NCI-H128 (cell line): ENCODE data around the gene VGLL4.

Source experiments
- DNase-seq: peaks from one replicate; lab custom pipeline; 2025; ENCODE audit not compliant: unreplicated experiment; lab: John Stamatoyannopoulos, UW

VGLL4 gene

DNA sequence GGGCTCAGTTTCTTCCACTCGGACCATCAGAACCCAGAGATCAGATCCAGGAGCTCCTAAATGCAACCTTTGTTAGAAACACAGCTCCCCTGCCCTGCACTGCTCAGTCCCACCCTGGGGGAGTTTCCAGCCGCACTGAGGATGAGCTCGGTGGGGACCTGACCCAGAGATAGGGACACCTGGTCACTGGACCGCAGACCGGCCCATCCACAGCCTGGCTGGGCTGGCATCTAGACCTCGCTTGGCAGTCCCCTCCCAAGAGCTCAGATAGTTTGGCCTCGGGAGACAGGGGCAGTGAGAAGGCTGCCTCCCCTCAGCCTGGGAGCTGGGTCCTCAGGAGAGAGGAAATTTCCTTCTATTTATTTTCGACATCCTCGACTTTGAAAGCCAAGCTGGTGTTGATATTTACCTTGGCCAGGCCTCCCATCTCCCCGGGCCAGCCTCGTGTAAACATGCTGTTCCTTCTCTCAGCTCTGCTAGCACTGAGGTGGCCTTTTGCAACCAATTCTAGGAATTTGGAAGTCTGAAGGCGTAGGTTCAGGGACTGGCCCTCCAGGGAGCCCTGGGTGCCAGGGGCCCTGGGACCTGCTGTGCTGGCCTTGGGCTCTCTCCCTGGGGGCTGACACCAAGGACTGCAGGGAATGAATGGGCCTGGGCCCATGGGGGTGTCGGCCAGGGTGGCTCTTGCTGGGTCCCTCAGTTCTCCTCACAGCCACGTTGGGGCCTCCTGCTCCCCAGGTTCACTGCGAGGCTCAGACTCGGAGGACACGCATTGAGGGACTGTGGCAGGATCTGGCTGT lies 90.1 kb downstream of the VGLL4 start:
- no peak for DNase-seq

DNA sequence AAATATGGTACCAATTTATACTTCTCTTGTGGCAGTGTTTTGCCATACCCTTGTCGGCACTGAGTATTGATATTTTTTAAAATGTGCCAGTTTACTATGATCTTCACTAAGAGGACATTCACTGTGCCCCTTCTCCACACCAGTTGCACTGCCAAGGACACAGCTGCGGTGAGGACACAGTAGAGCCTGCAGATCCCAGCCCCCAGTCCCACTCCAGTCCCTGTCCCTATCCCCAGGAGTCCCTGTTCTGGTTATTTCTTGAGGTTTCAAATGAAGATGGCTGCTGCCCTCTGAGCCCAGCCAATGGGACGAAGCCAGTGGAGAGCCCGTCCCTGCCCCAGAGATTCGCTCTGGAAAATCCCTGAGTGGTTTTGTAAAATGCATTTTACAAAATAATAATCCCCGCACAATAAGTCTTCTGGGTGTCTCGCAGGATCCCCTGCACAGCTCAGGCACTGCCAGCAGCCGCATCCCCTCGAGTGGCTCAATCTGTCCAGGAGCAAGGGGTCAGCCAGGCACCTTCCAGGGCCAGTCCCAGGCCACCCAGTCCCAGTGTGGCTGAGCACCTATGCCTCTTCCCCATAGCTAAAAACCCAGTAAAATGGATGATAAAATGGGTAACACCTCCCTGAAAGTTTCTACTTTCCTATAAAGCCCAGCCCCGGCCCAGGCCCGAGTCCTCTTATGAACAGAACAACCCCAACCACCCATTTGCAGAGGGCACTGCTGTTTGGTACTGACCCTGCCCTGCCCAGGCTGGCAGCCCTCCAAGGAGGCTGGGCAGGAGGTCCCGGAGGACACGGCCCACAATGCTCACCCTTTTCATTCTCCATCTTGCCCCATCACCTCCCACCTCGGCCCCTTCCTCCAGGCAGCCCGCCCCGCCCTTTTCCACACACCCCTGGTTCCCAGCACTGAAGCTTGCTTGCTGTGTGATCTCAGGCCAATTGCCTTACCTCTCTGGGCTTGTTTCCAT lies 91.1 kb downstream of the VGLL4 start:
- DNase-seq = no peak

DNA sequence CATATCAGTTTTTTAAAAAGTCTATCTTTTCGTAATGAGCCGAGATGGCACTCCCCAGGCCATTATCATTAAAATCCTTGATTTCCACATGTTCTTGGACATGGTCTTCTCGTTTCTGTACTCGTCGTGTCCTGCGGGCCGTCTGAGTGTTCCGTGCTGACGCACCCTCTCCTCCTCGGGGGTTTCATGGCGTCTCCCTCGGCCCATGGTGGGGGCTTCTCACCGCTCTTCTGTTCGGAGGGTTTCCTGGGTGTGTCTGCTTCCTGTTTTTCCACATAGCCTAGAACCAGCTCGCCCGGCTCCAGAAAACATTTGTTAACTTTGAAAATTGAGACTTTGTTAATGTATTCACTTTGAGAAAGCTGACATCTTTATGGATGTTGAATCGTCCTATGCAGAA lies 92.7 kb downstream of the VGLL4 start:
- DNase-seq = no peak

DNA sequence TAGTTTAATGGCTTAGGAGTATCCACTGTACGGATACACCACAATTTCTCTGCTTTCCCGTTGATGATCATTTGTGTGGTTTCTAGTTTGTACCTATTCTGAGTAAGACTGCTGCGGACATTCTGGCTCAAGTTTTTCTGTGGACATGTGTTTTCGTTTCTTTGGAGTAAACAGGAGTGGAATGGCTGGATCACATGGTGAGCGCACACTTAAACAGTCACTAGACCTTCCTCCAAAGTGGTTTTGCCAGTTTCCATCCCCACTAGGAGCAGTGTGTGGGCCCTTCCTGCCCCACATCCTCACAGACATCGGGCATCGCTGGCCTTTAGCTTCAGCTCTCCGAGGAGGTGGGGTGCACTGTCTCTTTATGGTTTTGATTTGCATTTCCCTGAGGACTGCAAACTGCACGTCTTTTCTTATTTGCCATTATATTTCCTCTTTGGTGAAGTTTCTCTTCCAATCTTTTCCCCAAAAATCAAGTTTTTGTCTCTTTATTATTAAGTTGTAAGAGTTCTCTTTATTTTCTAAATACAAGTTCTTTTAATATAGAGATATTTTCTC lies 94.1 kb downstream of the VGLL4 start:
- DNase-seq = no peak

DNA sequence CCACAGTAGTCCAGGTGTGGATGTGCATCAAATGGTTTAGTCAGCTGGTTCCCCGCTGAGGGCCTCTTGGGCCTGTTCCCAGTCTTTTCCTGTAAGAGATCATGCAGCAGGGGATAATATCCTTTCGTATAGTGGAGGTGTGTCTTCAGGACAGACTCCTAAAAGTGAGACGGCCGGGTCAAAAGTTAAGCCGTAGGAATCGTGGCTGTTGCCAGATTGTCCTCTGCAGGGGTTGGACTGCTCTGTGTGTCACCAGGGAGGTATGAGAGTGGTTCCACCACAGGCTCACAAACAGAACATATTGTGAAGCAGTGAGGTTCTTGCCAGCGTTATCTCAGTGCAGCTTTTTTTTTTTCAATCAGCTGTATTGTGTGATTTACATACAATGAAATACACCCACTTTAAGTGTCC lies 95.0 kb downstream of the VGLL4 start:
- peak; percentile 4 for DNase-seq

DNA sequence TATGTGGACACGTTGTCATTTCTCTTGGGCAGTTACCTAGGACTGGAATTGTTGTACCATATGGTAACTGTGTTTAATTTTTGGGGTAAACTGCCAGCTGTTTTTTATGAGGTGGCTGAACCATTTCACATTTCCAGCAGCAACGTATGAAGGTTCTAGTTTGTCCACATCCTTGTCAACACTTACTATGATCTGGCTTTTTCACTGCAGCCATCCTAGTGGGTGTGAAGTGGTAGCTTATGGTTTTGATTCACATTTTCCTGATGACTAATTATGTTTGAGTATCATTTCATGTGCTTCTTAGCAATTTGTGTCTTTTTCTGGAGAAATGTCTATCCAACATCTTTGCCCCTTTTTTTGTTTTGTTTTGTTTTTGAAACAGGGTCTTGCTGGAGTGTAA lies 96.2 kb downstream of the VGLL4 start:
- no peak for DNase-seq

DNA sequence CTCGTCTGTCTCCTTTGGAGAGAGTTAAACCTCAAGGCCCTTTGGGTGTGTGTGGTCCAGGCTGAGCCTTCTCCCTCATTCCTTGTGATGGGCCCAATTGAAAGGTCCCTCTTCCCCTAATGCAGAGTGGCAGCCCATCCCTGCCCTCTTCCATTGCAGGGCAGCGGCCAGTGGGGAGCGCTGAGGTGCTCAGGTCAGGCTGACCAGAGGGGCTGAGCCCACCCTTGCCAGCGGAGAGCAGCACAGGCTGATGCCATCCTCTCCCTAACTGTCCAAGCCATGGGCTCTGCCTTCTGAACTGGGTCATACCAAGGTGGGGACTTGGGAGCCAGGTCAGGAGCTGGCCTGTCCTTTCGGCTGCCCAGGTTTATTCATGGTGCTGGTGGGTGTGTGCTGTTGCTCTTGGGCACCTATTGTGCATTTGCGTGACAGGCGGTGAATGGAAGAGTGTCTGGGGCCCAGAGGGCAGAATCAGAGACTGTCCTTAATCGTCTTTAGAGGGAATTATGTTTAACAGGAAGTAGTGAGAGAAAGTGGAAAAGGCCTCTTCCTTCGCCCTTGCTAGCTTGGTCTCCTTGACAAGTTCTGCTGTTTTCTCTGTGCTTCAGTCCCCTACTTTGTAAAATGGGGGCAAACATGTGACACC lies 96.9 kb downstream of the VGLL4 start:
- DNase-seq = no peak

DNA sequence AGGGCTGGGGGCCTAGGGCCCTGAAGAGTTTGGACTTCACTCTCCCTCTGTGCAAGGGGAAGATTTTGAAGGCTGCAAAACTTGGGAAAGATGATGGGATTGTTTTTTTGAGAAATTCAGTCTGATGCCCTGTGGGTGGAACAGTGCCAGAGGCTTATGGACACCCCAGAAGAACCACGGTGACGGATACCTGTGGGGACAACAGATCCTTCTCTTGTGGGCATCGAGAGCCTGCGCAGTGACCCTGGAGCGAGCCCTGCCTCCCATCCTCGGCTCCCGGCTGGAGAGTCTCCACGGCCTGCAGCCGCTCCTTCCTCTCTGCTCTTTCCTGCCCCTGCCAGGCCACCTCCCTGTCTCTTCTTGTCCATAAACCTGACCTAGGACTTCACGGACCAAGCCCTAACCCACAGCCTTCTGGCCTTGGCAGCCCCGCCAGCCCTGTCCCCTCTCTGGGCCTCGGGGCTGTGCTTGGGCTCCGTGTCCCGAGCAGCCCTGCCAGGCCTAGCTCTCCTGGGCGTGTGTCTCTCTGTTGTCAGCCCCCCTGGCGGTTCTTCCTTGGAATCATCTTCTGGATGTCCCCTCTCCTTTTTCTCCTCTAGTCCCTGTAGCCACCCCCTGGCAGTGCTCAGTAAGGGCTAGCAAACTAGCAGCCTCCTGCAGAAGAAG lies 98.4 kb downstream of the VGLL4 start:
- no peak for DNase-seq

DNA sequence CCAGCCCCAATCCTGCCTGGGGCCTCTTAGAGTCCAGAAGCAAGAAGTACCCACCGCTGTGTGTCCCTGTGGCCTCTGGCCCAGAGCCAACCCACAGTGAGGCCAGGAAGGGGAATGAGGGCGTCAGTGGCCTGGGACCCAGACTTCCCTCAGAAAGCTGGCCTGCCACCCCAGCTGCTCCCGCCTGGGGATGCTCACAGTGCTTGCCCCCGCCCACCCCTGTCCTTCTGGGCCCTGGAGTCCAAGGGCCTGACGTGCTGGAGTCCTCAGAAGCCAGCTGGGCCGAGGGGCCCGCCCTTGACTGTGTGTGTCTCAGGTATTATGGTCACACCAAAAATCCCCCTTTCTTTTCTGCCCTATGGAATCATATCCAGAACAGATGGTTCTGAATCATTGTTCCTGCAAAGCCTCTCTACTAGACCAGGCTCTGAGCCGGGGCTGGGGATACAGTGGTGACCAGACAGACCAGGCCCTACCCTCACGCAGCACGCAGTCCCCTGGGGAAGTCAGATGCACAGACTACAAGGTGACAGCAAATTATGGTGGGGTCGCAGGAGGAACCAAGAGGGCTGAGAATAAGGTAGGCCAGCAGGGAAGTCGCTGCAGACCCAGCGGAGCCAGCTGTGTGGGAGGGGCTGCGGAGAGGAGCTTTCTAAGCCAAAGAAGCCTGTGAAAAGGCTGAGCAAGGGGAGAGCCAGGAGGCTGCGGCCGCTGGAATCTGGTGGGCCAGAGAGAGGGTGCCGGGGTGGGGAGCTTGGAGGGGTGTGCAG lies 99.1 kb downstream of the VGLL4 start:
- no peak for DNase-seq

DNA sequence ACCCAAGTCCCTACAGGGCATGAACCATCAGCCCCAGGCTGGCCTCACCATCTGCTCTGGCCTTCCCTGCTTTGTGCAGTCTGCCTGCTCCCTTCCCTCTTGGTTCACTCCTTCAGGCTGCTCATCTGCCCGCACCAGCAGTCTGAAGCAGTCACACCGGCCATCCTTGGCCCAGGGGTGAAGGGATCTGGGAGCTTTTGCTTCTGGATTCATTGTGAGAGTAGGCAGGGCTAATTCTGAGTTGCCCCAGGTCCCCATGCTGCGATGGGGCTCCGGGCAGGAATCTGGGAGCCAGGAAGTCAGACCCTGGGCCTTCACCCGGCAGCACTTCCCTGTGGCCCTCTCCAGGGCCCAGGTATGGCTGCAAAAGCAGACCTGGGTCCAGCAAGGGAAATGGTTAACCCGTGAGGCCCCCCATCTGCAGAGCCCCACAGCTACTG lies 99.7 kb downstream of the VGLL4 start:
- DNase-seq = no peak

DNA sequence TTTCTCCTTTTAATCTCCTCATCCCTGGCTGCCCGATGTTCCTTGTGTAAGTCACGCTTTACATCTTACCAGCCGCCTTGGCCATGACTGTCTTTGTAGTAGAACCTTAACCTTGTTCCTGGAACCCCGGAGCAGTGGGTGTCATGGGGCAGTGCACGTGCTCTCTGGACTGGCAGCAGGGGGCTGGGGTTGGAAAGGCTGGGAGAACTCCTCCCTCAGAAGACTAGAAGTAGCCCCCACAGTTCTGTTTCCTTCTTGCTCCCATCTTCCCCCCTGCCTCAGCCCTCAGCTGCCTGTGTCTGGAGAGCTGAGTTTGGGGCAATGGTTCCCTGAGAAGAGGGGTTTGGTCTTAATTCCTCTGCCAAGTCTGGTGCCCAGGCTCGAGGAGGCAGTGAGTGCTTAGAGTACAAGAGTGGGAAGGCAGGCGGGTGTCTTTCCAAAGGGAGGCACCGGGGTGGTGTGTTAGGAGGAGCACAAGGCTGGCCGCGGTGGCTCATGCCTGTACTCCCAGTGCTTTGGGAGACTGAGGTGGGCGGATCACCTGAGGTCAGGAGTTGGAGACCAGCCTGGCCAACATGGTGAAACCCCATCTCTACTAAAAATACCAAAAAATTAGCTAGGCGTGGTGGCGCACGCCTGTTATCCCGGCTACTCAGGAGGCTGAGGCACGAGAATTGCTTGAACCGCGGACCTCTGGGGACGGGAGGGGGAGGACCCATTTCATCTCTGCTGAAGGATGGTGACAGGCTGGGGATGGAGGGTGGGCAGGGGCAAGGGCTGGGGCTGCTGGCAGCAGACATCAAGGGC lies 100.4 kb downstream of the VGLL4 start:
- DNase-seq = no peak

DNA sequence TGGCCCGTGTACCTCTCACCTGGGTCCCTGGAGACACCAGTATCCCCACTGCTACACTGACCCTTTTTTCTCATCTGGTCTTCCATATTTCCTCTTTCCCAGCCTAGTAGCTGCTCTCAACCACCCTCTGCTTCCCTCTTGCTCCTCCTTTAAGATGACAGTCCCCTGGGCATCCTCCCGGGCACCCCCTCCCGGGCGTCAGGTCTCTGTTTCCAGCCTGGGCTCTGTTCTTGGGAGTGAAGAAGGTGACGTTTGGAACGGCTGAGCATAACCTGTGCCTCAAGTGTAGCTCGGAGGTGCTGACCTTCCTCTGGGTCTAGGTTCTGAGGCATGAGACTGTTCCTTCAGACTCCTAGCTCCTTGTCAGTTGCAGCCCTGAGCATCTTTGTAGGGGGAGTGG lies 101.2 kb downstream of the VGLL4 start:
- DNase-seq = no peak

DNA sequence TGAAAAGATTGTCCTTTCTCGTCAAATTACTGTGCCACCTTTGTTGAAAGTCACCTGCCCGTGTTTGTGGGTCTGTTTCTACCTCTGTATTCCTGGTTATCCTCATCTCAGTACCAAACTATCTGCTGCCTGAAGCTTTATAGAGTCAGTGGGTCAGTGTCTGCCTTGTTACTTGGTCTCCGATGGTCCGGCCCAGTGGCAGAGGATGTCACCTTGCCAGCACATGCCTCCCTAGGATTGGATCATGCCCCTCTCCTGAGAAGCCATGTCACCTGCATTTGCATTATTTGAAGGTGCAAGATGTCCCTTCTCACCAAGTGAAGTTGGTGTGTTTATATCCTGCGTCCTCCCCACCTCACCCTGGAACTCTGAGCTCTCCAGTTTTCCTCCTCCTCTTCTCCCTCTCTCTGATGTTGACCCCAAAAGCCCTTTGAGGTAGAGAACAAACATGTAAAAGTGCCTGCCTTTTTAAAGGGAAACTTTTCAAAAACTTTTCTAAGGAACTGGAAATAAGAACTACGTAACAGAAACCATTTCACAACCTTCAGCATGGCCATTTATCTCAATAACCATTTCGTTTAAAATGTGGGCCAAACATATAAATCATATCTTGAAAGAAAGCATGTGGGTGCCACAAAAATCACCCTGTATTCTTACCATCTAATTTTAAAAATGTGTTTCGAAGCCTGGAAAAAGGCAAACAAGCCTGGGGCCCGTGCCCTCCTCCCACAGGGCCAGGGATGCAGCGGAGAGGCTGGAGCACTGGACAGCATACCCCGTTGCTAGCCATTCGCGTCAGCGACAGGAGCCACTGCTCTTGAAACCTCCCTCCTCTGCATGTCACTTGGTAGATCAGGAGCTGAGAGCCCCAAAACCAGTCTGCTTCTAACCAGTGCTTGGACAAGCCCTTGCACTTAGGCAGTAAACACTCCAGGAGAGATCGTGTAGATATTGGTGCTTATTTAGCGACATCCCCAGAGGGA lies 102.1 kb downstream of the VGLL4 start:
- no peak for DNase-seq

DNA sequence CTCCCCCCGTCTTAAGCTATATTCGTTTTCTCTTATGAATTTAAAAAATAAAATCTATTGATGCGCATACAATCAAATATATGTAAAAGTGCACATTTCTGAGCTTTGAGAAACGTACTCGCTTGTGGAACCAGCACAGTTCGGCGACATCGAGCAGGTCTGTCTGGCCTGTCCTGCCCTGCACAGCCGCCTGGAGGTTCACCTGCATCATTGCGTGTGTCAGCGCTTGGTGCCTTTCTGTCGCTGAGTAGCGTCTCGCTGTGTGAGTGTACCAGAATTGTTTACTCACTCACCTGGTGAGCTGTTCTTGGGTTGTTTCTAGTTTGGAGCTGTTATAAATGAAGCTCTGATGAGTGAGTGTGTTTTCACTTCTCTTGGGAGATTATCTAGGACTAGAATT lies 104.0 kb downstream of the VGLL4 start:
- peak; percentile 15 for DNase-seq

DNA sequence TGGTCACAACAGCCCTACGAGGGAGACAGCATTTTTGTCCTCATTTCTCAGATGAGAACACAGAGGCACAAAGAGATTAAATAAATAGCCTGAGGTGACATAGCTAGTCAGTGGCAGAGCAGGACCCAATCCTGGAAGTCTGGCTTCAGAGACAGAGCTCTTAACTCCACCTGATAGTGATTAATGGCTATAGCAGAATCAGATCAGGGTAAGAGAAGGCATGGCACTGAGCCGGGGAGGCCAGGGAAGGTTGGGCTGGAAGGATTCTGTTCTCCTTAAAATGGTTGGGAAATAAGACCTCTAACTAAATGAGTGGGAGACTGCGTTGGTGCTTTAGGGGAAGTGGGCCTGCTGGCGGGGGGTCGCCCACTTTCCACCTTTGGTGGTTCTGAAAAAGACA lies 104.5 kb downstream of the VGLL4 start:
- no peak for DNase-seq

DNA sequence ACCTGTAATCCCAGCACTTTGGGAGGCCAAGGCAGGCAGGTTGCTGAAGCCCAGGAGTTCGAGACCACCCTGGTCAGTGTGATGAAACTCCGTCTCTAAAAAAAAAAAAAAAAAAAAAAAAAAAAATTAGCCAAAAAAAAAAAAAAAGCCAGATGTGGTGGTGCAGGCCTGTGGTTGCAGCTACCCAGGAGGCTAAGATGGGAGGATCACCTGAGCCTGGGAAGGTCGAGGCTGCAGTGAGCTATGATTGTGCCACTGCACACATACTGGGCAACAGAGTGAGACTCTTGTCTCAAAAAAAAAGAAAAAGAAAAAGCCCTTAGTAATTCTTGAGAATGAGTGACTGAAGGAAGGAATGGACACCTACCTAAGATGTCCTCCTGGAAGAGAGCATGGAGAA lies 105.1 kb downstream of the VGLL4 start:
- no peak for DNase-seq

DNA sequence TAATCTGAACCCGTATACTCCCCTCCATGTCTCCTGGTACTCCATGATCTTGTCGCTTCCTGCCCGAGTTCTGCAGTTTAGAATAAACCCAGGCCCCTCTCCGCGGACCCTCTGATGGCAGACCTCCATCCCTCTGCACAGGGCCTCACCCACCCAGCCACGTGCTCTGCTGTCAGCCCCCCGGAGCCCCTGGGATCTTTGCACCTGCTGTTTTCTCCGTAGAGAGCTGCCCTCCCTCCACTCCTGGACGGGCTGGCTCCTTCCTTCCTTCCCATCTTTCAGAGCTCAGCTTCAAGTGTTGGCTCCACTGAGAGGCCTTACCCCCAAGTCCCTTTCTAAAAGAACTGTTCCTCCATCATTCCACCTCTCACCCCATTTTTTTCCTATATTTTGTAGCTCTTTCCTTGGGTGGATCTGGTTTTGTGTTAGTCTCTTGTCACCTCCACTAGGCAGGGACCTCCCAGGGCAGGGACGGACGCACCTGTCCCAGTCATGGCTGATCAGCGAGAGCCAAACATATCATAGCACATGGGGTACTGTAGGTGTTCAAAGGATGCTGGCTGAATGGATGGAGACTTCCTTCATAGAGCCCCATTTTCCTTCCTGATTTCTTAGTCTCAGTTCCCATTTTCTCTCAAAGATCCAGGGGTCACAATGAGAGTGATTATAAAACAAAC lies 106.6 kb downstream of the VGLL4 start:
- DNase-seq = no peak
